A673 (cell line): ENCODE results near the gene THAP4. TPM values are rescaled to one million over a fixed set of nuclear protein-coding genes. Genes with fewer than 3 reads are reported as not detected.

Experiments used
- BruUV-seq: library from RNA; stranded (reverse); fragments of 400-500 nt; replicated peaks from 2 replicates; lab custom pipeline; 2021; lab: Mats Ljungman, UMichigan
- CTCF ChIA-PET: fragments of 300-600 bp; sonication (Branson Sonifier 250); formaldehyde crosslinking; loops from one replicate; lab custom pipeline; 2022; ENCODE audit warnings: antibody characterized with exemption; lab: Charles Lee
- POLR2A ChIA-PET: fragments of 300-600 bp; sonication (Branson Sonifier 250); formaldehyde crosslinking; loops from one replicate; lab custom pipeline; 2022; ENCODE audit warnings: antibody characterized with exemption; ENCODE audit not compliant: low non-redundant PET; lab: Charles Lee
- DNase-seq: peaks from one replicate; pipeline ENCODE4 v3.0.0-alpha.2; 2015; ENCODE audit warnings: low spot score
- H3K27ac ChIP-seq: fragments of 200-600 bp; sonication (generic); 2 replicates; pipeline ENCODE4 v1.5.1; 2016; ENCODE audit warnings: mixed run types, low read depth, mild to moderate bottlenecking, mixed read lengths, antibody characterized with exemption, low read length; ENCODE audit not compliant: poor library complexity, severe bottlenecking
- H3K27me3 ChIP-seq: fragments of 200-600 bp; sonication (generic); replicated peaks from 2 replicates; pipeline ENCODE4 v1.6.1; 2017; ENCODE audit warnings: mixed run types, low read depth, mild to moderate bottlenecking, mixed read lengths, antibody characterized with exemption, low read length; ENCODE audit not compliant: insufficient read depth, poor library complexity
- H3K36me3 ChIP-seq: fragments of 200-600 bp; sonication (generic); 2 replicates; pipeline ENCODE4 v1.6.1; 2016; ENCODE audit warnings: mixed run types, mild to moderate bottlenecking, mixed read lengths, antibody characterized with exemption, low read length; ENCODE audit not compliant: insufficient read depth, poor library complexity, severe bottlenecking
- H3K4me1 ChIP-seq: fragments of 200-600 bp; sonication (generic); 2 replicates; pipeline ENCODE4 v1.6.1; 2017; ENCODE audit warnings: mixed run types, mild to moderate bottlenecking, mixed read lengths, antibody characterized with exemption, low read length; ENCODE audit not compliant: insufficient read depth, poor library complexity, severe bottlenecking
- H3K4me3 ChIP-seq: fragments of 200-600 bp; sonication (generic); 2 replicates; pipeline ENCODE4 v1.5.1; 2016; ENCODE audit warnings: low read depth, mixed run types, mild to moderate bottlenecking, mixed read lengths, low read length; ENCODE audit not compliant: poor library complexity, severe bottlenecking
- H3K9me3 ChIP-seq: fragments of 200-600 bp; sonication (generic); 2 replicates; pipeline ENCODE4 v1.6.1; 2016; ENCODE audit warnings: mixed run types, low read depth, mild to moderate bottlenecking, mixed read lengths, antibody characterized with exemption, low read length; ENCODE audit not compliant: poor library complexity, severe bottlenecking
- CTCF ChIP-seq: fragments of 300-800, 200-600 bp; sonication (generic); conservative IDR thresholded peaks from 2 replicates; pipeline ENCODE4 v1.5.1; 2017; ENCODE audit warnings: low read depth, mild to moderate bottlenecking, antibody characterized with exemption, low read length, moderate library complexity, mixed read lengths
- EZH2 ChIP-seq: fragments of 200-600 bp; sonication (generic); IDR thresholded peaks from 2 replicates; pipeline ENCODE4 v1.6.1; 2017; ENCODE audit warnings: borderline replicate concordance, low read depth, mild to moderate bottlenecking, mixed read lengths, antibody characterized with exemption, low read length; ENCODE audit not compliant: poor library complexity, severe bottlenecking
- intact Hi-C: fragments of 100-400 bp; cut with micrococcal nuclease; formaldehyde crosslinking; loops from one replicate; pipeline ENCODE4 v1.10.0; 2022; ENCODE audit not compliant: unreplicated experiment
- total RNA-seq: library from RNA; stranded (reverse); gene quantifications from 2 replicates; pipeline ENCODE4 v1.2.3, GENCODE V29; 2021

THAP4 gene
- total RNA-seq, 1 experiment from 2014 or later: 82.0 TPM

- POLR2A ChIA-PET: no interaction called here
- H3K36me3 ChIP-seq: no peaks in the 10 kb centered on the region
- no peak for DNase-seq
- no peaks in the 10 kb centered on the region for H3K4me1 ChIP-seq
- no peak overlapping the region for H3K4me3 ChIP-seq
- H3K27ac ChIP-seq: no peak overlapping the region
- CTCF ChIA-PET: no interaction called here
- no peak for TF ChIP-seq EZH2
- no peak for TF ChIP-seq CTCF
- intact Hi-C loops: no loop called here
- H3K9me3 ChIP-seq: no peaks in the 10 kb centered on the region
- no TSS peak for BruUV-seq
- H3K27me3 ChIP-seq: no peaks in the 10 kb centered on the region
Measured at GRCh38 chr2:241565411-241565810, 71.5 kb downstream of the THAP4 start.

GRCh38 chr2:241564596-241565410 lies 72.2 kb downstream of the THAP4 start:
- no peak overlapping the region for H3K4me3 ChIP-seq
- H3K27me3 ChIP-seq: no peaks in the 10 kb centered on the region
- H3K9me3 ChIP-seq: no peaks in the 10 kb centered on the region
- intact Hi-C loops: no loop called here
- peak; percentile 60 for DNase-seq
- H3K36me3 ChIP-seq: no peaks in the 10 kb centered on the region
- CTCF ChIA-PET: no interaction called here
- H3K27ac ChIP-seq: no peak overlapping the region
- no TSS peak for BruUV-seq
- H3K4me1 ChIP-seq: no peaks in the 10 kb centered on the region
- POLR2A ChIA-PET: no interaction called here
- TF ChIP-seq CTCF (no peak), EZH2 (no peak)

GRCh38 chr2:241563981-241564595 lies 72.9 kb downstream of the THAP4 start:
- BruUV-seq: no TSS peak
- H3K9me3 ChIP-seq: no peaks in the 10 kb centered on the region
- no peak overlapping the region for H3K27ac ChIP-seq
- POLR2A ChIA-PET: no interaction called here
- intact Hi-C loops: no loop called here
- no peaks in the 10 kb centered on the region for H3K4me1 ChIP-seq
- H3K27me3 ChIP-seq: no peaks in the 10 kb centered on the region
- TF ChIP-seq CTCF: no peak
- no peak for TF ChIP-seq EZH2
- CTCF ChIA-PET: no interaction called here
- no peak for DNase-seq
- H3K36me3 ChIP-seq: no peaks in the 10 kb centered on the region
- no peak overlapping the region for H3K4me3 ChIP-seq
